GM21786 (cell line): Measurements from ENCODE around the gene GGTA1.
"Not testable (repeated sequence)": the region's sequence is repeated elsewhere in the genome, so short reads cannot be mapped to it uniquely, and the experiment has no call there.

ENCODE experiments used
- ATAC-seq: cut with Tn5 transposase; IDR thresholded peaks from one replicate; pipeline ENCODE4 v1.9.1; 2021; ENCODE audit not compliant: unreplicated experiment

The GGTA1 gene

GRCh38 chr9:121463026-121463807, 36.4 kb downstream of the GGTA1 start:
- no peak for ATAC-seq

- no peak for ATAC-seq
These were observed 40.1 kb downstream of the GGTA1 start for GRCh38 chr9:121459513-121459912.

- ATAC-seq, result not testable (repeated sequence)
These were observed 41.2 kb downstream of the GGTA1 start for GRCh38 chr9:121458449-121458848.

- ATAC-seq, result no peak
These were observed 44.0 kb downstream of the GGTA1 start for GRCh38 chr9:121455527-121456239.

- no peak for ATAC-seq
These were observed 44.7 kb downstream of the GGTA1 start for GRCh38 chr9:121454972-121455371.

- no peak for ATAC-seq
These were observed 46.3 kb downstream of the GGTA1 start for GRCh38 chr9:121453232-121453892.

- ATAC-seq, result no peak
These were observed 47.6 kb downstream of the GGTA1 start for GRCh38 chr9:121452085-121452484.

GRCh38 chr9:121451586-121451985, 48.1 kb downstream of the GGTA1 start:
- no peak for ATAC-seq

GRCh38 chr9:121450241-121450640, 49.4 kb downstream of the GGTA1 start:
- no peak for ATAC-seq

GRCh38 chr9:121449786-121450185, 49.9 kb downstream of the GGTA1 start:
- no peak for ATAC-seq

- no peak for ATAC-seq
These were observed 52.3 kb downstream of the GGTA1 start for GRCh38 chr9:121447321-121447834.

GRCh38 chr9:121445986-121446385, 53.7 kb downstream of the GGTA1 start:
- no peak for ATAC-seq

GRCh38 chr9:121443981-121444380, 55.7 kb downstream of the GGTA1 start:
- ATAC-seq, result no peak

- ATAC-seq, result no peak
These were observed 58.5 kb downstream of the GGTA1 start for GRCh38 chr9:121441165-121441564.

- no peak for ATAC-seq
These were observed 59.7 kb downstream of the GGTA1 start for GRCh38 chr9:121439711-121440664.

- ATAC-seq, result no peak
These were observed 60.6 kb downstream of the GGTA1 start for GRCh38 chr9:121439016-121439415.

GRCh38 chr9:121437891-121438290, 61.8 kb downstream of the GGTA1 start:
- no peak for ATAC-seq

- ATAC-seq, result not testable (repeated sequence)
These were observed 62.6 kb downstream of the GGTA1 start for GRCh38 chr9:121437046-121437445.

- no peak for ATAC-seq
These were observed 64.7 kb downstream of the GGTA1 start for GRCh38 chr9:121434969-121435368.

- no peak for ATAC-seq
These were observed 71.7 kb downstream of the GGTA1 start for GRCh38 chr9:121427899-121428298.
